ENCODE results near the gene SPACA6. TPM values are rescaled to one million over a fixed set of nuclear protein-coding genes. Genes with fewer than 3 reads are reported as not detected.

SPACA6 gene
- total and polyA plus RNA-seq, 9 of the 15 experiments (the other 6 are each of a cell fraction or from before 2014, with no cell fraction given), result 1.3 to 17.3 (median 6.2) TPM

GRCh38 chr19:51701468-51702100, 8.5 kb downstream of the SPACA6 start (continued):
- TF ChIP-seq FOXM1 (IDR thresholded peaks at IDR 0.05; ENCODE audit: low read depth) (peak; percentile 32; the same call in 1 of the 2 replicates), FOXM1 (CRISPR knock-in tag; IDR thresholded peaks at IDR 0.05; ENCODE audit: low read depth) (no peak), POU5F1 (IDR thresholded peaks at IDR 0.05; ENCODE audit: borderline replicate concordance, low read depth, low read length, partially characterized antibody) (no peak), L3MBTL2 (IDR thresholded peaks at IDR 0.05) (peak; percentile 29; the same call in 1 of the 2 replicates), NONO (IDR thresholded peaks at IDR 0.05; ENCODE audit: low read depth in 2 of 2, low read length in 1 of 2) (no peak), ZNF263 (CRISPR knock-in tag; IDR thresholded peaks at IDR 0.05; ENCODE audit: borderline replicate concordance) (peak; percentile 67), CBFA2T3 (IDR thresholded peaks at IDR 0.05) (peak; percentile 86), SMAD1 (IDR thresholded peaks at IDR 0.05; ENCODE audit: low read depth, low read length, partially characterized antibody) (no peak), NCOR1 (IDR thresholded peaks at IDR 0.05) (peak; percentile 65), PRPF4 (IDR thresholded peaks at IDR 0.05; ENCODE audit: insufficient read depth, low read depth, low read length, poor library complexity, severe bottlenecking) (no peak), CBFB (CRISPR knock-in tag; IDR thresholded peaks at IDR 0.05) (no peak), ZNF134 (CRISPR knock-in tag; conservative IDR thresholded peaks at IDR 0.05) (no peak), ZNF75A (CRISPR knock-in tag; IDR thresholded peaks at IDR 0.05) (0 out of 2 replicates have a peak, but pooled peaks have one; percentile 45), ETV6 (IDR thresholded peaks at IDR 0.05; ENCODE audit: borderline replicate concordance in 1 of 2, low read depth in 2 of 2, low read length in 1 of 2) (no peak), ETV6 (CRISPR knock-in tag; IDR thresholded peaks at IDR 0.05; ENCODE audit: borderline replicate concordance) (no peak), ZNF212 (CRISPR knock-in tag; IDR thresholded peaks at IDR 0.05) (no peak), NR2C1 (IDR thresholded peaks at IDR 0.05) (peak; percentile 65; the same call in 1 of the 2 replicates), NR2C1 (tag; IDR thresholded peaks at IDR 0.05) (0 out of 2 replicates have a peak, but pooled peaks have one; percentile 45), ZBTB2 (IDR thresholded peaks at IDR 0.05) (no peak), XRCC5 (IDR thresholded peaks at IDR 0.05; ENCODE audit: low read depth, low read length) (no peak), NUFIP1 (IDR thresholded peaks at IDR 0.05; ENCODE audit: partially characterized antibody) (no peak), KLF16 (IDR thresholded peaks at IDR 0.05) (peak; percentile 24; the same call in 1 of the 2 replicates), HES1 (IDR thresholded peaks at IDR 0.05; ENCODE audit: low read depth) (no peak), MECOM (CRISPR knock-in tag; IDR thresholded peaks at IDR 0.05) (no peak)
- TF ChIP-seq, protein P1, sequence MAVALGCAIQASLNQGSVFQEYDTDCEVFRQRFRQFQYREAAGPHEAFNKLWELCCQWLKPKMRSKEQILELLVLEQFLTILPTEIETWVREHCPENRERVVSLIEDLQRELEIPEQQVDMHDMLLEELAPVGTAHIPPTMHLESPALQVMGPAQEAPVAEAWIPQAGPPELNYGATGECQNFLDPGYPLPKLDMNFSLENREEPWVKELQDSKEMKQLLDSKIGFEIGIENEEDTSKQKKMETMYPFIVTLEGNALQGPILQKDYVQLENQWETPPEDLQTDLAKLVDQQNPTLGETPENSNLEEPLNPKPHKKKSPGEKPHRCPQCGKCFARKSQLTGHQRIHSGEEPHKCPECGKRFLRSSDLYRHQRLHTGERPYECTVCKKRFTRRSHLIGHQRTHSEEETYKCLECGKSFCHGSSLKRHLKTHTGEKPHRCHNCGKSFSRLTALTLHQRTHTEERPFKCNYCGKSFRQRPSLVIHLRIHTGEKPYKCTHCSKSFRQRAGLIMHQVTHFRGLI (CRISPR knock-in tag; IDR thresholded peaks at IDR 0.05), result no peak
- TF ChIP-seq, protein P2, sequence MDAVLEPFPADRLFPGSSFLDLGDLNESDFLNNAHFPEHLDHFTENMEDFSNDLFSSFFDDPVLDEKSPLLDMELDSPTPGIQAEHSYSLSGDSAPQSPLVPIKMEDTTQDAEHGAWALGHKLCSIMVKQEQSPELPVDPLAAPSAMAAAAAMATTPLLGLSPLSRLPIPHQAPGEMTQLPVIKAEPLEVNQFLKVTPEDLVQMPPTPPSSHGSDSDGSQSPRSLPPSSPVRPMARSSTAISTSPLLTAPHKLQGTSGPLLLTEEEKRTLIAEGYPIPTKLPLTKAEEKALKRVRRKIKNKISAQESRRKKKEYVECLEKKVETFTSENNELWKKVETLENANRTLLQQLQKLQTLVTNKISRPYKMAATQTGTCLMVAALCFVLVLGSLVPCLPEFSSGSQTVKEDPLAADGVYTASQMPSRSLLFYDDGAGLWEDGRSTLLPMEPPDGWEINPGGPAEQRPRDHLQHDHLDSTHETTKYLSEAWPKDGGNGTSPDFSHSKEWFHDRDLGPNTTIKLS (IDR thresholded peaks at IDR 0.05; ENCODE audit: borderline replicate concordance, low read depth), result peak; percentile 13; the same call in 1 of the 2 replicates
